ENCODE data around the gene FYN. TPM values are rescaled to one million over a fixed set of nuclear protein-coding genes. Genes with fewer than 3 reads are reported as not detected.

The FYN gene
- total and polyA plus RNA-seq, 2 of the 13 experiments (the other 11 are each of a cell fraction or from before 2014, with no cell fraction given): 15.5 to 24.6 TPM

- TF ChIP-seq ZNF318 (CRISPR knock-in tag; IDR thresholded peaks at IDR 0.05) (no peak), PBX3 (CRISPR knock-in tag; IDR thresholded peaks at IDR 0.05; ENCODE audit: borderline replicate concordance) (no peak), ZNF3 (CRISPR knock-in tag; IDR thresholded peaks at IDR 0.05) (no peak), ATAD3A (CRISPR knock-in tag; IDR thresholded peaks at IDR 0.05) (no peak), EP300 (IDR thresholded peaks at IDR 0.05; ENCODE audit: low read depth in 2 of 2, low read length in 2 of 2) (no peak), EP300 (CRISPR knock-in tag; IDR thresholded peaks at IDR 0.05; ENCODE audit: borderline replicate concordance) (no peak), ZNF281 (CRISPR knock-in tag; IDR thresholded peaks at IDR 0.05; ENCODE audit: borderline replicate concordance) (no peak), ZNF337 (CRISPR knock-in tag; IDR thresholded peaks at IDR 0.05; ENCODE audit: borderline replicate concordance, low read depth) (no peak), ZNF713 (CRISPR knock-in tag; IDR thresholded peaks at IDR 0.05) (no peak), MAFF (IDR thresholded peaks at IDR 0.05; ENCODE audit: low read depth, low read length) (no peak), SATB2 (CRISPR knock-in tag; IDR thresholded peaks at IDR 0.05) (no peak), ZMYM4 (CRISPR knock-in tag; IDR thresholded peaks at IDR 0.05) (peak; percentile 48; the same call in 1 of the 2 replicates), GATA4 (IDR thresholded peaks at IDR 0.05; ENCODE audit: borderline replicate concordance, low read depth) (no peak), ZNF441 (CRISPR knock-in tag; IDR thresholded peaks at IDR 0.05; ENCODE audit: borderline replicate concordance) (no peak)
- TF ChIP-seq, protein P1, sequence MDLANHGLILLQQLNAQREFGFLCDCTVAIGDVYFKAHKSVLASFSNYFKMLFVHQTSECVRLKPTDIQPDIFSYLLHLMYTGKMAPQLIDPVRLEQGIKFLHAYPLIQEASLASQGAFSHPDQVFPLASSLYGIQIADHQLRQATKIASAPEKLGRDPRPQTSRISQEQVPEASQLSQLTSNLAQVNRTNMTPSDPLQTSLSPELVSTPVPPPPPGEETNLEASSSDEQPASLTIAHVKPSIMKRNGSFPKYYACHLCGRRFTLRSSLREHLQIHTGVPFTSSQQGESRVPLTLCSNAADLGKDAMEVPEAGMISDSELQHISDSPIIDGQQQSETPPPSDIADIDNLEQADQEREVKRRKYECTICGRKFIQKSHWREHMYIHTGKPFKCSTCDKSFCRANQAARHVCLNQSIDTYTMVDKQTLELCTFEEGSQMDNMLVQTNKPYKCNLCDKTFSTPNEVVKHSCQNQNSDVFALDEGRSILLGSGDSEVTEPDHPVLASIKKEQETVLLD (CRISPR knock-in tag; IDR thresholded peaks at IDR 0.05; ENCODE audit: low read depth): no peak
Observed at GRCh38 chr6:111614833-111615582, 258.2 kb downstream of the FYN start (continued).

Data from HepG2 (cell line).